NCI-H2171 treated with DMSO at 0.1 percent for 48 hours (cell line): ENCODE results near the gene BMPER.

Experiments used
- DNase-seq: peaks from one replicate; lab custom pipeline; 2025; lab: John Stamatoyannopoulos, UW

BMPER gene

DNA sequence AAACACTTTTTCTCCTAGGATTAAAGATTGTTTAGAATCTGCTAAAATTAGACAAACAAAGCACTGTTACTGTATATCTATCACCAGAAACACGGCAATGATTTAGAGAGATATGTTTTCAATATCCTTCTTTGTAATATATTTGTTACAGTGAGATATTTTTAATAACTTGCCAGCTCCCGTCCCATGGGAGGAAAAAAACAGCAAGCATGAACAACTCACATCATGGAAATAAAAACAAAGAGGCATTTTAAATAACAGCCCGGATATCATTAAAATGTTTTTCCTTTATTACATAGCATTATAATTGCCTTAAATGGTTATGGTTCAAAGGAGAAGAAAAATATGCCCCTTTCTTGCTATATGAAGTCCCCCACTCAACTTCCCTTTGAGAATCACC lies 272.1 kb downstream of the BMPER start:
- no peak for DNase-seq

DNA sequence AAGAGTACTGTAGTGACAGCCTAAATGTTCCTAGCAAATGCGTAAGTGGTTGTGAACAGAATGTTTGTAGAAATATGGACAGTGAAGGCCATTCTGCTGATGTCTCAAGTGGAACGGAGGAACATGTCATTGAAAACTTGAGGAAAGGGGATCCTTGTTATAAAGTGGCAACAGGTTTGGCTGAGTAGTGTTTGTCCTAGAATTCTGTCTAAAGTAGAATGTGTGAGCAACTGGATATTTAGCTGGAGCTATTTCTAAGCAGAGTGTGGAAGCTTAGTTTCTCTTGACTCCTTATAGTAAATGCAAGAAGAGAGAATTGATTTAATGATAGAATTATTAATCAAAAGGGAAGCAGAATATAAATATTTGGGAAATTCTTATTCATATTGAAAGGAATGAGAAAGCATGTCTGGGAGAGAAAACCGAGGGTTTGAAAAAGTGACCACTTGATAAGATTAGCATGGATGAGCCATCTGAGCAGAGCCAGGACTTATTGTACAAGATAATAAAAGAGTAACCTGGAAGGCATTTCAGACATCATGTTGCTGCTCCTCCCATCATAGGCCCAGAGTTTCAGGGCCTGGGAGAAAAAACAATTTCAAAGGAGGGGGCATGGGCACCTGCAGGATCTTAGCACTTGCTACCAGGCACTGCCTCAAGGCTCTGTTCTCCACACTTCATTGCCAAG lies 276.1 kb downstream of the BMPER start:
- no peak for DNase-seq

GRCh38 chr7:34184466-34184865 lies 279.1 kb downstream of the BMPER start:
- no peak for DNase-seq

DNA sequence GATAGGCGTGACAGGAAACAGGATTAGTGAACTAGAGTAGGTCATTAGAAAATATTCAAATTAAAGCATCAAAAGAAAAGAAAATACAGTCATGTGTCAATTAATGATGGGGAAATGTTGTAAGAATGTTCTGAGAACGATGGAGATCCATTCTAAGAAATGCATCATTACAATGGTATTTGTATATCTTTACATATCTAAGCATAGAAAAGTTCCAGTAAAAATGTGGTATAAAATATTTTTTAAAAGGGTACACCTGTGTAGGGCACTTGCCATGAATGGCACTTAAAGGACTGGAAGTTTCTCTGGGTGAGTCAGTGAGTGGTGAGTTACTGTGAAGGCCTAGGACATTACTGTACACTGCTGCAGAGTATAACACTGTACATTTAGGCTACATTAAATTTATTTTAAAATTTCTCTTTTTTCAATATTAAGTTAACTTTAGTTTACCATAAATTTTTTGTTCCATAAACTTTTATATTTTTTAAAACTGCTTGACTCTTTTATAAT lies 282.5 kb downstream of the BMPER start:
- DNase-seq: no peak

DNA sequence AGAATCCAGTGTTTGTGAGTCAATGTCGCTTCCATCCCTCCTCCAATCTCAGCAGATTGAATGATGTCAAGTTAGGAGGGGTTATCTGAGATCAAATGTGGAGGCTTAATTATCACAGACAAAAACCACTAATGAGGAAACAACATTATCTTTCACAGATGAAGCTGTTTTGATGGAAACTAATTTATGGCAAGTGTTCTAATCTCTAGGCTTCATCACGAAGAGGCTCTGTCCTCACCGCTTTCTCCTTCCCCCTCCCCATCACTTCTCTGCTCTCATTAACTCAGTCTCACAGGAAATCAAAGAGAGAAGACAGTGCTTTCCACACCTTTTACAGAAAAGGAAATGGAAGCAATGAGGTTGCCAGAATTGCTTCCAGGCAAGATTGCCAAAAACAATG lies 283.7 kb downstream of the BMPER start:
- no peak for DNase-seq

DNA sequence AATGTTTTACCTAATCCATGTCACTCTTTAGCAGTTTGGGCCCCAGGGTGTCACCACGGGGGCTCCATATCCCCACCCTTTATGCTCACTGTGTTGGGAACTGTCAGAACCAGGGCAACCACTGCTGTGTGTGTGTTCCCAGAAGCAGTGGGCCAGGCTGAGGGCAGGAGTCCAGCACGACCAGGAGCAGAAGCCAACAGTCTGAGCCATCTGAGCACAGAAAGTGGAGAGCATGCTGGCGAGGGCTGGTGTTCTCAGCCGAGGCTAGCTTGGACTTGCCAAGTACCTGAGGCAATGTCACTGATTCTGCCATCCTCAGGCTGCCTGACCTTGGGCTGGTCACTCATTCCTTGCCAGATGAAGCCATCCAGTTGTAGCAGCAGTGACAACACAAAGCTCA lies 285.0 kb downstream of the BMPER start:
- DNase-seq: no peak

GRCh38 chr7:34191162-34191561 lies 285.8 kb downstream of the BMPER start:
- no peak for DNase-seq

DNA sequence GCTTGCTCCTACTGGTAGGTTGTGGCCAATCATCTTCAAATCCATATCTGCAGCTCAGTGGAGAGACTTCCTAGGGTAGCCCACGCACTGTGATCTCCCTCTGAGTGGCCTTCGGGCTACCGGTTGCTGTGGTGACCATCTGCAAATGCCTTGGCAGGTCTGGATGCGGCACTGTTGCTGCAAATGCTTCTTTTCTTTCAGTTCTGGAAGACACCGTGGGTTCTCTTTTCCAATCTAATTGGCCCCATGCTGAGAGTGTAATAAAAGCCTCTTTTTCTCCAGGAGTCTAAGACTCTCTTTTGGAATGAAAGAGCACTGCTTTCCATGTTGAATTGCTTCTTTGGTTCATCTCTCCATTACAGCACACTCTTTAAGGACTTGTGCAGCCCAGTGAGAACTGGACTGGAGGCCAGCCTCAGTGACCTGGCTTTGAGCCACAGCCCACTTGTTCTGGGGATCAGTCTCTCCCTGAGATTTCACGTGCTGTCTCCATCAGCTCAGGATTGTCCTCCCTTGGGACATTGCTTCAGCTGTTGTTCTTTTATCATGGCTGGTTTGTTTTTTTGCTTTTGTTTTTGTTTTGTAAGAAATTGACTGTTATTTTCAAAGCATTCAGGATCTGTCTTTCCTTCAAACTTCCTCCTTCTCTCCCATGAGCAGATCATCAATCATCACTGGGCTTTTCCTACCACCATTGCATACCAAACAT lies 286.6 kb downstream of the BMPER start:
- DNase-seq: no peak

GRCh38 chr7:34192906-34193305 lies 287.6 kb downstream of the BMPER start:
- DNase-seq: no peak

DNA sequence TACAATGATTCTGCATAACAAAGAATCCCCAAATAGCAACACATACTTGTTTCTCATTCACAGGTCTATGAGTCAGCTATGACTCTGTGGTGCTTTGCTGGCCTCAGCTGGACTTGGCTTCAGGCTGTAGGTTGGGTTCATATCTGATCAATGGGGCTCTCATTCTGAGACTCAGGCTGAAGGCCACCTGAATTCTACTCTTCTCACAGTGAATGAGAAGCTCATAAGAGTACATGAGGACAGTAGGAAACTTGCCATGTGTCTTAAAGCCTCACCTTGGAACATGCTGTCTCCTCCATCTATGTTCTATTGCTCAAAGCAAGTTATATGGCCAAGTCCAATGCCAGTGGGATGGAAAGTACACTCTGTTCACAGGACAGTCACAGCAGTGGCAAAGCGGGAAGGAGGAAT lies 292.9 kb downstream of the BMPER start:
- DNase-seq: no peak
